ENCODE measurements around the gene CLIC1. TPM values are rescaled to one million over a fixed set of nuclear protein-coding genes. Genes with fewer than 3 reads are reported as not detected.

Gene CLIC1
- total RNA-seq, 1 donor from 2014 or later, result 590 TPM

GRCh38 chr6:31686483-31686882 is 49.8 kb downstream of the CLIC1 start:
- intact Hi-C loops (cut with micrococcal nuclease), result no loop called here

GRCh38 chr6:31683591-31683990 is 52.7 kb downstream of the CLIC1 start:
- intact Hi-C loops (cut with micrococcal nuclease), result no loop called here

GRCh38 chr6:31681135-31681671 is 55.1 kb downstream of the CLIC1 start:
- intact Hi-C loops (cut with micrococcal nuclease), result loop anchor here (2.0 kb wide), 2 partner anchors 48 to 150 kb away; partner anchors contain the start of gene DDAH2

Other genes with a start within 250 kb of the CLIC1 start
- gene MICB, start 238.4 kb downstream of the CLIC1 start, total RNA-seq, result 51.2 and 54.9 TPM in 2 replicates
- gene MCCD1, start 207.6 kb downstream of the CLIC1 start, total RNA-seq, result not detected in 2 replicates
- 431 and 439 TPM in 2 replicates for gene DDX39B, start 194.5 kb downstream of the CLIC1 start, total RNA-seq
- 1.3 and 1.7 TPM in 2 replicates for gene ATP6V1G2, start 189.9 kb downstream of the CLIC1 start, total RNA-seq
- 14.3 and 16.3 TPM in 2 replicates for gene NFKBIL1, start 188.9 kb downstream of the CLIC1 start, total RNA-seq
- 29.4 and 30.0 TPM in 2 replicates for gene LTA, start 164.2 kb downstream of the CLIC1 start, total RNA-seq
- gene TNF, start 161.0 kb downstream of the CLIC1 start, total RNA-seq, result 45.3 and 45.8 TPM in 2 replicates
- 767 and 782 TPM in 2 replicates for gene LTB, start 154.1 kb downstream of the CLIC1 start, total RNA-seq
- 29.8 and 33.1 TPM in 2 replicates for gene LST1, start 150.3 kb downstream of the CLIC1 start, total RNA-seq
- gene NCR3, start 143.5 kb downstream of the CLIC1 start, total RNA-seq, result 72.4 and 75.5 TPM in 2 replicates
- 67.9 and 70.2 TPM in 2 replicates for gene AIF1, start 121.3 kb downstream of the CLIC1 start, total RNA-seq
- gene PRRC2A, start 115.8 kb downstream of the CLIC1 start, total RNA-seq, result 236 and 240 TPM in 2 replicates
- gene BAG6, start 83.9 kb downstream of the CLIC1 start, total RNA-seq, result 266 and 270 TPM in 2 replicates
- gene APOM, start 80.6 kb downstream of the CLIC1 start, total RNA-seq, result 3.0 TPM in 2 replicates
- gene C6orf47, start 75.8 kb downstream of the CLIC1 start, total RNA-seq, result 20.8 and 21.6 TPM in 2 replicates
- gene GPANK1, start 71.5 kb downstream of the CLIC1 start, total RNA-seq, result 29.2 and 31.4 TPM in 2 replicates
- 220 and 229 TPM in 2 replicates for gene CSNK2B, start 70.5 kb downstream of the CLIC1 start, total RNA-seq
- gene LY6G5B, start 66.6 kb downstream of the CLIC1 start, total RNA-seq, result 27.9 and 32.1 TPM in 2 replicates
- gene LY6G5C, start 55.5 kb downstream of the CLIC1 start, total RNA-seq, result 4.2 and 5.4 TPM in 2 replicates
- gene ABHD16A, start 33.2 kb downstream of the CLIC1 start, total RNA-seq, result 53.8 and 54.9 TPM in 2 replicates
- gene LY6G6F, start 29.7 kb downstream of the CLIC1 start, total RNA-seq, result 0.34 TPM in 1 of 2 replicates, not detected in the other
- not detected in 2 replicates for gene LY6G6D, start 21.2 kb downstream of the CLIC1 start, total RNA-seq
- gene LY6G6C, start 14.8 kb downstream of the CLIC1 start, total RNA-seq, result 0.25 TPM in 1 of 2 replicates, not detected in the other
- gene MPIG6B, start 13.2 kb downstream of the CLIC1 start, total RNA-seq, result not detected in 2 replicates
- gene DDAH2, start 7.2 kb downstream of the CLIC1 start, total RNA-seq, result 12.2 and 15.5 TPM in 2 replicates
- gene MSH5, start 3.5 kb upstream of the CLIC1 start, total RNA-seq, result 75.2 and 76.5 TPM in 2 replicates
- gene SAPCD1, start 26.1 kb upstream of the CLIC1 start, total RNA-seq, result 16.6 and 20.2 TPM in 2 replicates
- gene VWA7, start 40.8 kb upstream of the CLIC1 start, total RNA-seq, result 4.6 and 4.9 TPM in 2 replicates
- 124 TPM in 2 replicates for gene VARS1, start 59.2 kb upstream of the CLIC1 start, total RNA-seq
- 101 and 104 TPM in 2 replicates for gene LSM2, start 70.4 kb upstream of the CLIC1 start, total RNA-seq
- gene HSPA1L, start 78.8 kb upstream of the CLIC1 start, total RNA-seq, result 2.6 and 2.8 TPM in 2 replicates
- gene HSPA1A, start 79.0 kb upstream of the CLIC1 start, total RNA-seq, result 117 and 120 TPM in 2 replicates
- 83.9 and 85.5 TPM in 2 replicates for gene HSPA1B, start 91.2 kb upstream of the CLIC1 start, total RNA-seq
- gene NEU1, start 126.3 kb upstream of the CLIC1 start, total RNA-seq, result 14.6 and 15.4 TPM in 2 replicates
- not detected in 2 replicates for gene SLC44A4, start 142.5 kb upstream of the CLIC1 start, total RNA-seq
- 70.9 and 73.1 TPM in 2 replicates for gene EHMT2, start 161.2 kb upstream of the CLIC1 start, total RNA-seq
- gene ZBTB12, start 165.6 kb upstream of the CLIC1 start, total RNA-seq, result 2.8 TPM in 2 replicates
- gene C2, start 191.2 kb upstream of the CLIC1 start, total RNA-seq, result 0.64 and 1.5 TPM in 2 replicates
- not detected in 2 replicates for gene CFB, start 209.6 kb upstream of the CLIC1 start, total RNA-seq
- gene NELFE, start 222.4 kb upstream of the CLIC1 start, total RNA-seq, result 75.4 and 75.8 TPM in 2 replicates
- gene SKIC2, start 222.6 kb upstream of the CLIC1 start, total RNA-seq, result 77.1 and 86.5 TPM in 2 replicates
- gene DXO, start 235.6 kb upstream of the CLIC1 start, total RNA-seq, result 17.3 and 18.8 TPM in 2 replicates
- gene C4A, start 245.5 kb upstream of the CLIC1 start, total RNA-seq, result 3.2 and 5.2 TPM in 2 replicates